GM23248 (cell line): Measurements from ENCODE around the gene OR2D2. TPM values are rescaled to one million over a fixed set of nuclear protein-coding genes. Genes with fewer than 3 reads are reported as not detected.

Experiments
- DNase-seq: peaks from one replicate; pipeline ENCODE4 v3.0.0-alpha.2; 2015
- H2AFZ ChIP-seq: fragments of 200-600 bp; sonication (generic); 2 replicates; pipeline ENCODE4 v1.6.1; 2016; ENCODE audit warnings: antibody characterized with exemption
- H3F3A ChIP-seq: fragments of 200-600 bp; sonication (generic); 2 replicates; pipeline ENCODE4 v1.6.1; 2016; ENCODE audit warnings: mild to moderate bottlenecking, antibody characterized with exemption, mixed run types; ENCODE audit not compliant: insufficient read depth
- H3K27ac ChIP-seq: fragments of 200-600 bp; sonication (generic); 2 replicates; pipeline ENCODE4 v1.5.1; 2016; ENCODE audit warnings: mild to moderate bottlenecking
- H3K27me3 ChIP-seq: fragments of 200-600 bp; sonication (generic); replicated peaks from 2 replicates; pipeline ENCODE4 v1.6.1; 2016; ENCODE audit warnings: mild to moderate bottlenecking; ENCODE audit not compliant: insufficient read depth
- H3K36me3 ChIP-seq: fragments of 200-600 bp; sonication (generic); 2 replicates; pipeline ENCODE4 v1.6.1; 2016; ENCODE audit warnings: low read depth, mild to moderate bottlenecking
- H3K4me1 ChIP-seq: fragments of 200-600 bp; sonication (generic); 2 replicates; pipeline ENCODE4 v1.6.1; 2016; ENCODE audit warnings: mild to moderate bottlenecking; ENCODE audit not compliant: insufficient read depth
- H3K4me2 ChIP-seq: fragments of 200-600 bp; sonication (generic); one replicate; pipeline ENCODE4 v1.6.1; 2016; ENCODE audit warnings: mild to moderate bottlenecking; ENCODE audit not compliant: unreplicated experiment
- H3K4me3 ChIP-seq: fragments of 200-600 bp; sonication (generic); 2 replicates; pipeline ENCODE4 v1.5.1; 2016; ENCODE audit warnings: mild to moderate bottlenecking
- H3K79me2 ChIP-seq: fragments of 200-600 bp; sonication (generic); 2 replicates; pipeline ENCODE4 v1.6.1; 2016; ENCODE audit warnings: mild to moderate bottlenecking; ENCODE audit not compliant: insufficient read depth
- H3K9ac ChIP-seq: fragments of 200-600 bp; sonication (generic); 2 replicates; pipeline ENCODE4 v1.6.1; 2016; ENCODE audit warnings: mild to moderate bottlenecking
- H3K9me2 ChIP-seq: fragments of 200-600 bp; sonication (generic); 2 replicates; pipeline ENCODE4 v1.6.1; 2016; ENCODE audit warnings: mixed run types, mild to moderate bottlenecking, moderate library complexity; ENCODE audit not compliant: insufficient read depth
- H3K9me3 ChIP-seq: fragments of 200-600 bp; sonication (generic); one replicate; pipeline ENCODE4 v1.6.1; 2017; ENCODE audit warnings: low read depth
- H4K20me1 ChIP-seq: fragments of 200-600 bp; sonication (generic); 2 replicates; pipeline ENCODE4 v1.6.0; 2016; ENCODE audit not compliant: insufficient read depth
- EZH2 ChIP-seq: fragments of 200-600 bp; sonication (generic); IDR thresholded peaks from 2 replicates; pipeline ENCODE4 v1.6.1; 2018; ENCODE audit warnings: antibody characterized with exemption, mild to moderate bottlenecking; ENCODE audit not compliant: insufficient read depth, poor library complexity, severe bottlenecking
- EZH2phosphoT487 ChIP-seq: fragments of 200-600 bp; sonication (generic); IDR thresholded peaks from 2 replicates; pipeline ENCODE4 v1.6.1; 2018; ENCODE audit warnings: antibody characterized with exemption, moderate library complexity, mild to moderate bottlenecking, low read depth; ENCODE audit not compliant: insufficient read depth
- WGBS, 2 experiments: methylation state at CpG; one replicate each; pipeline ENCODE4 v1.1.6; 2015 to 2017; ENCODE audit warnings: low lambda C conversion rate in 2 of 2, low coverage in 1 of 2; ENCODE audit errors: missing lambda C conversion rate in 2 of 2; 5-methylcytosine and 5-hydroxymethylcytosine counted together
- in situ Hi-C: fragments of 300-500 bp; cut with MboI; formaldehyde crosslinking; loops from 2 replicates; pipeline ENCODE4 v1.15.0; 2020
- polyA plus RNA-seq: library from polyadenylated mRNA; unstranded; fragments of >200 nt; fragmentation: Nextera tagmentation; extraction: Ambion mirVana; gene quantifications from 2 replicates; pipeline ENCODE4 v1.2.1, GENCODE V29; 2016
- total RNA-seq: library from RNA; depleted of rRNA; stranded (reverse); fragments of >200 nt; shearing (Covaris generic); gene quantifications from 2 replicates; pipeline ENCODE4 v1.2.3, GENCODE V29; 2014

Gene OR2D2
- total and polyA plus RNA-seq, 2 experiments from 2014 or later: 0.22 TPM; not detected in 1

DNA sequence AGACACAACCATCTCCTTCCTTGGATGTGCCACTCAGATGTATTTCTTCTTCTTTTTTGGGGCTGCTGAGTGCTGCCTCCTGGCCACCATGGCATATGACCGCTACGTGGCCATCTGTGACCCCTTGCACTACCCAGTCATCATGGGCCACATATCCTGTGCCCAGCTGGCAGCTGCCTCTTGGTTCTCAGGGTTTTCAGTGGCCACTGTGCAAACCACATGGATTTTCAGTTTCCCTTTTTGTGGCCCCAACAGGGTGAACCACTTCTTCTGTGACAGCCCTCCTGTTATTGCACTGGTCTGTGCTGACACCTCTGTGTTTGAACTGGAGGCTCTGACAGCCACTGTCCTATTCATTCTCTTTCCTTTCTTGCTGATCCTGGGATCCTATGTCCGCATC lies 15.4 kb downstream of the OR2D2 start:
- WGBS, 2 experiments: 49 to 67% methylated on average over 3 of the region's 3 CpGs
- in situ Hi-C loops: no loop called here

DNA sequence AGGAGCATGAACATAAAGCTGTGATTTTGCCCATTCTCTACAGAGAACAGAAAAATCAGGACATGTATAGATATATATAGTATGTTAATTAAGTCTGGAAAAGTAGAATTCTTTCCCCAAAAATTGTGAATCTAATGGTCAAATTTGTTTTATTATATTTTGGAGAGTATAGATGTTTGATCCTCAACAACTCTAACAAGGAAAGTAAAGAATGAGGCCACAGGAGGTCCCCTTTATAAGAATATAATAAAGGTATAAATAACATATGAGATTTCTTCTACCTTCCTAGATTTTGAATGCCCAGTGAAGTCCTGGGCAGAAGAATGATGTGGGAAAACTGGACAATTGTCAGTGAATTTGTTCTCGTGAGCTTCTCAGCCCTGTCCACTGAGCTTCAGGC lies 16.0 kb downstream of the OR2D2 start, which contains the start of gene OR10A4:
OR10A4 (plus strand) TSS at position 301 of the 400 bp plus-strand sequence; CDS start at position 324, 23 bp downstream.
- Histone ChIP-seq H3K27ac (no peak within 1 kb of the TSS), H3K4me3 (no peak within 1 kb of the TSS), H3K9me2 (no peaks in the 10 kb centered on the region), H3K79me2 (no peaks in the 10 kb centered on the region), H3K36me3 (no peaks in the 10 kb centered on the region), H3K27me3 (no peaks in the 10 kb centered on the region), H3K9ac (no peak within 1 kb of the TSS), H4K20me1 (no peaks in the 10 kb centered on the region), H3F3A (no peaks in the 10 kb centered on the region), H3K9me3 (no peaks in the 10 kb centered on the region), H2AFZ (no peak within 1 kb of the TSS), H3K4me1 (no peaks in the 10 kb centered on the region), H3K4me2 (no peak within 1 kb of the TSS)
- in situ Hi-C loops: no loop called here
- WGBS, 2 experiments: 25 to 38% methylated on average over 1 of the region's 1 CpG
- TF ChIP-seq EZH2 (no peak), EZH2phosphoT487 (no peak)
- no peak for DNase-seq

More for the DNA sequence above, 15.4 kb downstream of the OR2D2 start:
- TF ChIP-seq EZH2 (no peak), EZH2phosphoT487 (no peak)
- Histone ChIP-seq H3K4me3 (no peak overlapping the region), H3K9ac (no peak overlapping the region), H3K27me3 (no peaks in the 10 kb centered on the region), H2AFZ (no peak overlapping the region), H4K20me1 (no peaks in the 10 kb centered on the region), H3K79me2 (no peaks in the 10 kb centered on the region), H3K9me3 (no peaks in the 10 kb centered on the region), H3K36me3 (no peaks in the 10 kb centered on the region), H3K4me2 (no peak overlapping the region), H3K4me1 (no peaks in the 10 kb centered on the region), H3K27ac (no peak overlapping the region), H3K9me2 (no peaks in the 10 kb centered on the region), H3F3A (no peaks in the 10 kb centered on the region)
- no peak for DNase-seq

DNA sequence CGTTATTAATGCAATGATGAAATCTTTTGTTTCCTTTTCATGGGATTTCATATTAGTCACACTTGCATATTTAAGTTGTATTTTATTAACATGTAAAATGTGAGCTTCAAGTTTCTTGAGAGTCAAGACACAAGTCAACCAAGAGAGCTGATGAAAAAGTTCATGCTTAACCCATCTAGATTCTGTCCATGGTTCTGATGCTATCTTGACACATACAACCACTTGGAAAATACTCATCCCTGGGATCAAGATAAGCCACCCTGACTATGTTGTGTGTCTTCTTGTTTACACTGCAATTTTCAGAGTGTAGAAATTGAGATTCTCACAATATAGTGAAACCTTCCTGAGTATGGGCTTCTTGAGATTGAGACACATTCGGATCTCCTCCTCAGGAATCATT lies 16.5 kb downstream of the OR2D2 start:
- Histone ChIP-seq H3K4me2 (no peak overlapping the region), H3F3A (no peaks in the 10 kb centered on the region), H3K79me2 (no peaks in the 10 kb centered on the region), H3K9me3 (no peaks in the 10 kb centered on the region), H4K20me1 (no peaks in the 10 kb centered on the region), H3K27ac (no peak overlapping the region), H3K27me3 (no peaks in the 10 kb centered on the region), H3K36me3 (no peaks in the 10 kb centered on the region), H3K4me1 (no peaks in the 10 kb centered on the region), H2AFZ (no peak overlapping the region), H3K9ac (no peak overlapping the region), H3K4me3 (no peak overlapping the region), H3K9me2 (no peaks in the 10 kb centered on the region)
- peak; percentile 3 for DNase-seq
- no peak for TF ChIP-seq EZH2
- no peak for TF ChIP-seq EZH2phosphoT487
- WGBS, 2 experiments: 44 to 61% methylated on average over 2 of the region's 2 CpGs
- in situ Hi-C loops: no loop called here

DNA sequence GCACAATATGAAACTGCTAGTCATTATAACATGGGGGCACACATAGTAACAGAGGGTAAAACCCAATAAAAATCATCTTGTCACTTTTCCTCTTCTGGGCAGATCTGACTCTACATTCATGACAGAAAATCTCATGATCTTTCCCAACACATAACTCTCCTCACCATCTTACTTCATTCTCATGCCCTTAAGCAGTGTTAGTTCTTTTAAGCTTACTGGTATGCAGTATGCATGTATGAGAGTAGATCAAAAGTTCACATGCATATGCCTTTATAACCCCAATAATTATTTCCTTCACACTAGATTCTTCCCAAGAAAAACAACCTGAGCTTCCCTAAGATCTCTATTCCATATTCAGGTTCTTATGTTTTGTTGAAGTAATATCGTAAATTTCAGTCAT lies 21.0 kb downstream of the OR2D2 start:
- H3K4me1 ChIP-seq: no peaks in the 10 kb centered on the region
- H3K9me2 ChIP-seq: no peaks in the 10 kb centered on the region
- no peak overlapping the region for H2AFZ ChIP-seq
- H3K4me3 ChIP-seq: no peak overlapping the region
- no peaks in the 10 kb centered on the region for H3K79me2 ChIP-seq
- no peak for DNase-seq
- TF ChIP-seq EZH2 (no peak), EZH2phosphoT487 (no peak)
- no peaks in the 10 kb centered on the region for H3K36me3 ChIP-seq
- no peak overlapping the region for H3K4me2 ChIP-seq
- no peak overlapping the region for H3K9ac ChIP-seq
- H3K9me3 ChIP-seq: no peaks in the 10 kb centered on the region
- H4K20me1 ChIP-seq: no peaks in the 10 kb centered on the region
- WGBS, 2 experiments: 37 to 48% methylated on average over 1 of the region's 1 CpG
- no peak overlapping the region for H3K27ac ChIP-seq
- H3K27me3 ChIP-seq: no peaks in the 10 kb centered on the region
- no peaks in the 10 kb centered on the region for H3F3A ChIP-seq
- in situ Hi-C loops: no loop called here

- Histone ChIP-seq H3K9me3 (no peaks in the 10 kb centered on the region), H3K4me3 (no peak overlapping the region), H3K79me2 (no peaks in the 10 kb centered on the region), H3F3A (no peaks in the 10 kb centered on the region), H2AFZ (no peak overlapping the region), H3K27me3 (no peaks in the 10 kb centered on the region), H3K36me3 (no peaks in the 10 kb centered on the region), H4K20me1 (no peaks in the 10 kb centered on the region), H3K4me1 (no peaks in the 10 kb centered on the region; the same call in 1 of the 2 replicates), H3K27ac (no peak overlapping the region), H3K9me2 (no peaks in the 10 kb centered on the region), H3K9ac (no peak overlapping the region), H3K4me2 (no peak overlapping the region)
- WGBS, 2 experiments: 53 to 73% methylated on average over 1 of the region's 1 CpG
- TF ChIP-seq EZH2phosphoT487 (no peak), EZH2 (no peak)
- in situ Hi-C loops: no loop called here
- peak; percentile 53 for DNase-seq
Measured at GRCh38 chr11:6864438-6864837, 27.9 kb downstream of the OR2D2 start.
